Muscle layer of colon (tissue), 2 donors: ENCODE data around the gene POLR2J.

Source experiments
- H3K27ac ChIP-seq: one replicate; pipeline ENCODE4 v1.7.0; 2013; ENCODE audit warnings: low read depth, mild to moderate bottlenecking, low read length, moderate library complexity
- H3K27me3 ChIP-seq, 2 donors: one replicate each; pipeline ENCODE4 v1.7.0; 2013; ENCODE audit warnings: low read length in 2 of 2, mild to moderate bottlenecking in 2 of 2; ENCODE audit not compliant: insufficient read depth in 2 of 2, control insufficient read depth in 1 of 2
- H3K36me3 ChIP-seq: one replicate; pipeline ENCODE4 v1.7.0; 2013; ENCODE audit warnings: mild to moderate bottlenecking, low read length; ENCODE audit not compliant: insufficient read depth
- H3K4me1 ChIP-seq: one replicate; pipeline ENCODE4 v1.7.0; 2013; ENCODE audit warnings: mild to moderate bottlenecking, low read length; ENCODE audit not compliant: insufficient read depth
- H3K4me3 ChIP-seq, 2 donors: one replicate each; pipeline ENCODE4 v1.7.0; 2013; ENCODE audit warnings: low read length in 2 of 2, low read depth in 1 of 2, mild to moderate bottlenecking in 1 of 2, moderate library complexity in 1 of 2
- H3K9ac ChIP-seq: one replicate; pipeline ENCODE4 v1.7.0; 2013; ENCODE audit warnings: low read length
- H3K9me3 ChIP-seq: one replicate; pipeline ENCODE4 v1.7.0; 2013; ENCODE audit warnings: mild to moderate bottlenecking, low read length
- donor health status: abdominal sarcoma.
- donor health status: Adenocarcinoma of cecum.

The POLR2J gene

DNA sequence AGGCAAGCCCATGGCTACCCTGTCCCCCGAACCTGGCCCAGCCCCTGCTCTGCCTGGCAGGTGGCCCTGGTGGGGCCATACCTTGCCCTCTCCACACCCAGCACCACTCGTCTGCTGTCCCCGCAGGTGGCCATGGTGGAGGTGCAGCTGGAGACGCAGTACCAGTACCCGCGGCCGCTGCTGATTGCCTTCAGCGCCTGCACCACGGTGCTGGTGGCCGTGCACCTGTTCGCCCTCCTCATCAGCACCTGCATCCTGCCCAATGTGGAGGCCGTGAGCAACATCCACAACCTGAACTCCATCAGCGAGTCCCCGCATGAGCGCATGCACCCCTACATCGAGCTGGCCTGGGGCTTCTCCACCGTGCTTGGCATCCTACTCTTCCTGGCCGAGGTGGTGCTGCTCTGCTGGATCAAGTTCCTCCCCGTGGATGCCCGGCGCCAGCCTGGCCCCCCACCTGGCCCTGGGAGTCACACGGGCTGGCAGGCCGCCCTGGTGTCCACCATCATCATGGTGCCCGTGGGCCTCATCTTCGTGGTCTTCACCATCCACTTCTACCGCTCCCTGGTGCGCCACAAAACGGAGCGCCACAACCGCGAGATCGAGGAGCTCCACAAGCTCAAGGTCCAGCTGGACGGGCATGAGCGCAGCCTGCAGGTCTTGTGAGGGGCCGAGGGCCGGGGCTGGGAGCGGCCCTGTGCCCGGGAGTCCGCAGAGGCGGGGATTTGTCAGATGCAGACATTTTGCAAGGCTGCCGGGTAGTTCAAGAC, 32.1 kb downstream of the POLR2J start:
- Histone ChIP-seq H3K36me3 (peaks cover 6% of the 10 kb centered on the region), H3K4me3 (no peak overlapping the region), H3K27me3 (no peaks in the 10 kb centered on the region), H3K9me3 (no peaks in the 10 kb centered on the region), H3K4me1 (no peaks in the 10 kb centered on the region), H3K9ac (no peak overlapping the region), H3K27ac (no peak overlapping the region)

DNA sequence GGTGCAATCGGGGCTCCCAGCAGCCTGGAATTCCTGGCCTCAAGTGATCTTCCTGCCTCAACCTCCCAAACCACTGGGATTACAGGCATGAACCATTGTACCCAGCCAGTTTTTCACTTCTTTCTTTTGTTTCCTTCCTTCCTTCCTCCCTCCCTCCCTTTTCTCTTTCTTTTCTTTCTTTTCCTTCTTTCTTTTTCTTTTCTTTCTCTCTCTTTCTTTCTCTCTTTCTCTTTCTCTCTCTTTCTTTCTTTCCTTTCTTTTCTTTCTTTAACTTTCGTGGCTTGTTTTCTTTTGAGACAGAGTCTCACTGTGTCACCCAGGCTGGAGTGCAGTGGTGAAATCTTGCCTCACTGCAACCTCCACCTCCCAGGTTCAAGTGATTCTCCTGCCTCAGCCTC, 33.0 kb downstream of the POLR2J start:
- H3K9ac ChIP-seq, result no peak overlapping the region
- no peak overlapping the region for H3K4me3 ChIP-seq
- H3K4me1 ChIP-seq, result no peaks in the 10 kb centered on the region
- no peaks in the 10 kb centered on the region for H3K9me3 ChIP-seq
- H3K27me3 ChIP-seq, result no peaks in the 10 kb centered on the region
- H3K27ac ChIP-seq, result no peak overlapping the region
- peaks cover 6% of the 10 kb centered on the region for H3K36me3 ChIP-seq

DNA sequence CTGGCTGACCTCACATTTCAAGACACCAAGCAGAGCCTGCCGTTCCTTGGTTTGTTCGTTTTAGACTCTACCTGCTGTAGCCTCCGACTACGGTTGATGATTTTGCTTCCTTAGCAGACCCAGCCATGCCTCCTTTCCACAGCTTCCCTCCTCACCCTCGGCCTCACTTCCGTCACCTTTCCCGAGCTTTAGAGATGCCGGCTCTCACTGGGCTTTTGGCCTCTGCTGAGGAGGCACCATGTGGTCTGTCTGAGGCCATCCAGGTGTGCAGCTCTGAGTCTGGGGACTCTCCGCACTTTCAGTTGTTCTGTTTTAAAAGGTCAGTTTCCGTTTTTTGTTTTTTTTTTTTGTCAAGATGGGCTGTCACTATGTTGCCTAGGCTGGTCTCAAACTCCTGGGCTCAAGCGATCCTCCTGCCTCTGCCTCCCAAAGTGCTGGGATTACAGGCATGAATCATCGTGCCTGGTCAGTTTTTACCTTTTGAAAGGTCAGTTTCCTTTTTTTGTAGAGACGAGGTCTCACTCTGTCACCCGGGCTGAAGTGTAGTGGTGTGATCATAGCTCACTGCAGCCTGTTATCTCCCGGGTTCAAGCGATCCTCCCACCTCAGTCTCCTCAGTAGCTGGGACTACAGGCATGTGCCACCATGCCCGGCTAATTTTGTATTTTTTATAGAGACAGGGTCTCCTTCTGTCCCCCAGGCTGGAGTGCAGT, 33.6 kb downstream of the POLR2J start:
- Histone ChIP-seq H3K4me3 (no peak overlapping the region), H3K4me1 (no peaks in the 10 kb centered on the region), H3K27me3 (no peaks in the 10 kb centered on the region), H3K36me3 (peaks cover 6% of the 10 kb centered on the region), H3K9me3 (no peaks in the 10 kb centered on the region), H3K27ac (no peak overlapping the region), H3K9ac (no peak overlapping the region)

DNA sequence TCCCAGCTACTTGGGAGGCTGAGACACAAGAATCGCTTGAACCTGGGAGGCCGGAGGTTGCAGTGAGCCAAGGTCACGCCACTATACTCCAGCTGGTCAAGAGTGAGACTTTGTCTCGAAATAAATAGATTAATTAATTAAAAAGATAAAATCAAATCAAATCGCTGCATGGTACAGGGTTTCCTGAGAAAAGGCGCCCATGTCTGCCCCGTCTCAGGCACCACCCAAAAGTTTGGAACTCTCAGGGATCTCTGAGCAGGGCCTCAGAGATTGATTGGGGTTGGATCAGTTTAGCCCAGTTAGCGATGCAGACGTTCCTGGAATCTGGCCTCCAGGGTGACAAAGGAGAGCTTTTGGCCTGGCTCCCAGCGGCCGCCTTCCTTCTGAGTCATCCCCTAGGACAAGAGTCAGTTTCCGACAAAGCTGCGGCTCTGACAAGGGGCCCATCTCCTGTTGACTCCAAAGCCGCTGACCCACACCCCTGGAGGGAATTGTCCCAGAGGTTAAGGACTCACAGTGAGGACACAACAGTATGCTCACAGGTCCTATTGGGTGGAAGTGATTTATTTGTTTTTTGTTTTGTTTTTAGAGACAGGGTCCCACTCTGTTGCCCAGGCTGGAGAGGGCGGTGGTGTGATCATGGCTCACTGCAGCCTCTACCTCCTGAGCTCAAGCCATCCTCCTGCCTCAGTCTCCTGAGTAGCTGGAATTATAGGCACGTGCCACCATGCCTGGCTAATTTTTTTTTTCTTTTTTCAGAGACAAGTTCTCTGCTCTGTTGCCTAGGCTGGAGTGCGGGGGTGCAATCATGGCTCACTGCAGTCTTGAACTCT, 38.5 kb downstream of the POLR2J start:
- Histone ChIP-seq H3K9me3 (no peaks in the 10 kb centered on the region), H3K9ac (no peak overlapping the region), H3K27me3 (no peaks in the 10 kb centered on the region), H3K4me3 (no peak overlapping the region), H3K4me1 (no peaks in the 10 kb centered on the region), H3K36me3 (no peaks in the 10 kb centered on the region), H3K27ac (no peak overlapping the region)

DNA sequence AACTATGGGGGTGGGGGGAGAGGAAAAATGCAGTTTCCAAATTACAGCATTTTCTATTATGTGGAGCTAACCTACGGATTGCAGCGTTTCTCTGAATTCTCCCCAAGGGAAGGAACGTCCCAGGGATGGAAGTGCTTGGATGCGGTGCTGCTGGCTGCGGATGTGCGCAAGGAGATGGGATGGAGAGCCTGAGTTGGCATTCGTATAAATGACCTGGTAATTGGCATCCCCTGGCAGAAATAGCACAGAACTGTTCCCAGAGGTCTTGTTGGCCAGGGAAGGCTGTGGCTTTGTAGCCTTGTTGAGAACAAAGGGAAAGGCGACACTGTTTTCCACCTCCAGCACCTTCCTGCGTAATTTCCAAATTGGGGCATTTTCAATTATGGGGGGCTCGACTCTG, 42.6 kb downstream of the POLR2J start:
- no peak overlapping the region for H3K4me3 ChIP-seq
- no peak overlapping the region for H3K9ac ChIP-seq
- no peaks in the 10 kb centered on the region for H3K9me3 ChIP-seq
- H3K27ac ChIP-seq, result no peak overlapping the region
- peaks cover 16% of the 10 kb centered on the region for H3K4me1 ChIP-seq
- no peaks in the 10 kb centered on the region for H3K36me3 ChIP-seq
- no peaks in the 10 kb centered on the region for H3K27me3 ChIP-seq

DNA sequence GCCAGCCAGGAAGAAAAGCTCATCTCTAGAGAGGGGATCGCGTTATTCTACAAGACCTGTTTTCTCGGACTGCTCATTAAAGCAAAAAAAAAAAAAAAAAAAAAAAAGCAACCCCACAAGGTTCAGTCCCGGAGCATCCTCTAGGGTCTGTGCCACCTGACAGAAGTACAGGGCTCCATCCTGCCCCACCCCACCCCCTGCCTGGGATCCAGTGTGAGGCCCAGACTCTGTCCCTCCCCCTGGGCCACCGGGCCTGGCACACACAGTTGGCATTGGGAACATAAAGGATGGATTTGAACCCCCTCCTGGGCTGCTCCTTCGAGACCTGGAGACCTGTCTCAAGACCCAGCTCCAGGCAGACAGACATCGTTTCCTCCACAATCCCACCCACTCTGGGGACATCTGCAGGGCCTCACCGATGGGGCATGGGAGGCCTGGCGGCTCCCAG, 44.7 kb downstream of the POLR2J start:
- H3K4me3 ChIP-seq, result peak overlapping the region; percentile 47 to 68
- no peaks in the 10 kb centered on the region for H3K9me3 ChIP-seq
- H3K4me1 ChIP-seq, result peaks cover 16% of the 10 kb centered on the region
- no peaks in the 10 kb centered on the region for H3K27me3 ChIP-seq
- no peak overlapping the region for H3K27ac ChIP-seq
- no peak overlapping the region for H3K9ac ChIP-seq
- no peaks in the 10 kb centered on the region for H3K36me3 ChIP-seq

DNA sequence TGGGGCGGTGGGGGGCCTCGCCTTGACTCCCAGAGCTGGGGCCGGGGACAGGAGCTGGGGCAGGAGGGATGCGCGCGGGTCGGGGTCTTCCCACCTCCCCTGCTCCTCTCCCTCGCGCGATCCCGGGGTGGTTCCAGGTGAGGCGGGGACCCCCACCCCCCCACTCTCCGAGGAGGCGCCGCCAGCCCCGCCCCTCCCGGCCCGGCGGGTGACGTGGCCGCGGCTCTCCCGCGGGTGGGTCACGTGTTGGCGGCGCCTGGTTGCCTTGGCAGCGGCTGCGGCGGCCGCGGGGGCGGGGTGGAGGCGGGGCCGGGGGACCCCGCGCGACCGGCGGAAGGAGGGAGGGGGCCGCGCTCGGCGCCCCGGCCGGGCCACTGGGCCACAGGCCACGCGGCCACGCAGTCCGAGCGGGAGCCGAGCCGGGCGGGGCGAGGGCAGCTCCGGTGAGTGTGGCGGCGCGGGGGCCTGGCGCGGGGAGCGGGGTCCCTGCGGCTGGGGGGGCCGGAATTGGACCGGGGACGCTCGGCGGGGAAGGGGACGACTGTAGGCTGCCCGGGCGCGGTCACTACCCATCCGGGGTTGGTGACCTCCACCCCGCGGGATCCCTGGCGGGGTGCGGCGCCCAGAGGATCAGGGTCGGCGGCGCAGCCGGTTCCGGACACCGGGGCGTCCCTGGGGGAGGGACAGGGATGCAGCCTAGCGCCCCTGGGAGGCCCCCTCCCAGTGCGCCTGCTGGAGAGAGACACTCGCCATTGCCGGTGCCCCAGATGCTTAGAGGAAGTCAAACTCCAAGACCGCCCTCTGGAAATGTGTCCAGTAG, 45.3 kb downstream of the POLR2J start, which contains the start of gene ORAI2:
ORAI2 (plus strand) TSS at position 357 of the 820 bp plus-strand sequence. CDS start 5,382 bp downstream, outside the sequence.
- H3K27ac ChIP-seq, result no peak within 1 kb of the TSS
- no peaks in the 10 kb centered on the region for H3K27me3 ChIP-seq
- peak within 1 kb of the TSS; percentile 68 for H3K4me3 ChIP-seq
- peaks cover 16% of the 10 kb centered on the region for H3K4me1 ChIP-seq
- H3K9me3 ChIP-seq, result no peaks in the 10 kb centered on the region
- no peaks in the 10 kb centered on the region for H3K36me3 ChIP-seq
- H3K9ac ChIP-seq, result no peak within 1 kb of the TSS

DNA sequence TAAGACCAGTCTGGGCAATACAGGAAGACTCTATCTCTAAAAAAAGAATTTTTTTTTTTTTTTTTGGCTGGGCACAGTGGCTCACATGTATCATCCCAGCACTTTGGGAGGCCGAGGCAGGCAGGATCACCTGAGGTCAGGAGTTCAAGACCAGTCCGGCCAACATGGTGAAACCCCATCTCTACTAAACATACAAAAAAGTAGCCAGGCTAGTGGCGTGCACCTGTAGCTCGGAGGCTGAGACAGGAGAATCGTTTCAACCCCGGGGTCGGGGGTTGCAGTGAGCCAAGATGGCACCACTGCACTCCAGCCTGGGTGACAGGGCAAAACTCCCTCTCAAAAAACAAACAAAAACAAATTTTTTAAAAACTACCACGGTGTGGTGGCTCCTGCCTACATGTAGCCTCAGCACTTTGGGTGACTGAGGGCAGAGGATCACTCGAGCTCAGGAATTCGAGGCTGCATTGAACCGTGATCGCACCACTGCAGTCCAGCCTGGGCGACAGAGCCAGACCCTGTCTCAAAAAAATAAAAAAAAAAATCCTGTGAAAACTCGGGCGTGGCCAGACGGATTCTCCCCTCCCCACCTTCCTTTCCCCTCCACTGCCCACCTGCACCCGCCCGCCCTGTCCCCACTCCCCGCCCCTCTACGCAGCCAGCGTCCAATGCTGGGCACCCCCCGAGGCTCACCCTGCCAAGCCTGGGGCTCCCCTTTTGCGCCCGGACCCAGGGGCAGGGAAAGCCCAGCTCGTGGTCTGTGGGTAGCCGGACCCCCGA, 46.1 kb downstream of the POLR2J start:
- no peaks in the 10 kb centered on the region for H3K27me3 ChIP-seq
- H3K4me3 ChIP-seq, result peak overlapping the region; percentile 68
- no peaks in the 10 kb centered on the region for H3K36me3 ChIP-seq
- H3K4me1 ChIP-seq, result peaks cover 16% of the 10 kb centered on the region
- no peaks in the 10 kb centered on the region for H3K9me3 ChIP-seq
- H3K9ac ChIP-seq, result no peak overlapping the region
- no peak overlapping the region for H3K27ac ChIP-seq

DNA sequence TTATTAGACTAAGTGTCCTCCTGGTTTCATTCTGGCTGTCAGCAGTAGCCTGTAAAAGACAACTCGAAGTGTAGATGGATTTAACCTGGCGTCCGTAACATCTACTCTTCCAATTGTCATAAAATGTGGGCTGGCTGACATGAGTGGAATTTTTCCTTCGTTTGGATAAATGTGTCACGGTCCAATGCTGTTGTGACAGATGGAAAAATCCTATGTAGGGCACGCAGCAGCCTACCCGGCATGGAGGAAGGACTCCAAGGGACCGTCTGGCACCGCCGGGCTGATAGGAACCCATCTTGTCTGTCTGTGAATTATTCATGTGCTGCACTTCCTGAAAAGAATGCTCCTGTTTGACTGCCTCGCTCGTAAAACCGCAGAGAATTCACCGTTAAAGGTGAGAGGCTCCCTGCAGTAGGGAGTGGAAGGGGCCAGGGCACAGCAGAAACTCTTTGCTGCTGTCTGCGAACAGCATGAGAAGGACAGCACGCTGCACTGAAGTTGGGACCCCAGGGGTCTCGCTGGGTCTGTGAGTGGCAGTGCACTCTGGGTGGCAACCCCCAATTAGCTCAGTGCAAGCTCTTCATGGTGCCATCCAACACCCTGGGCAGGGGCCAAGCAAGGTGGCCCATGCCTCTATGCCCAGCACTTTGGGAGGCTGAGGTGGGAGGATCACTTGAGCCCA, 47.0 kb downstream of the POLR2J start:
- Histone ChIP-seq H3K9ac (no peak overlapping the region), H3K9me3 (no peaks in the 10 kb centered on the region), H3K4me1 (peaks cover 16% of the 10 kb centered on the region), H3K27ac (no peak overlapping the region), H3K27me3 (no peaks in the 10 kb centered on the region), H3K4me3 (no peak overlapping the region), H3K36me3 (peaks cover 3% of the 10 kb centered on the region)
